Fibroblast of pulmonary artery (primary cell): Measurements from ENCODE around the gene VGLL4.

Experiments used
- DNase-seq: peaks from one replicate; pipeline ENCODE4 v3.0.0-alpha.2; 2010; ENCODE audit warnings: low read depth
- H3K4me3 ChIP-seq: replicated peaks from 2 replicates; pipeline ENCODE4 v1.5.1; 2011; ENCODE audit warnings: low read depth, mild to moderate bottlenecking, control low read depth, low read length, moderate library complexity
- CTCF ChIP-seq: IDR thresholded peaks from 2 replicates; pipeline ENCODE4 v1.5.1; 2011; ENCODE audit warnings: mild to moderate bottlenecking, control low read depth, low read length, inconsistent platforms; ENCODE audit errors: missing control alignments

VGLL4 gene

GRCh38 chr3:11570789-11571495, 72.8 kb downstream of the VGLL4 start:
- DNase-seq: peak; percentile 48
- no peak overlapping the region for H3K4me3 ChIP-seq
- TF ChIP-seq CTCF: no peak

GRCh38 chr3:11570251-11570650, 73.5 kb downstream of the VGLL4 start:
- TF ChIP-seq CTCF: no peak
- no peak for DNase-seq
- no peak overlapping the region for H3K4me3 ChIP-seq

GRCh38 chr3:11569156-11569741, 74.5 kb downstream of the VGLL4 start:
- TF ChIP-seq CTCF: no peak
- DNase-seq: no peak
- no peak overlapping the region for H3K4me3 ChIP-seq

GRCh38 chr3:11568503-11569155, 75.1 kb downstream of the VGLL4 start:
- peak; percentile 92 for DNase-seq
- peak overlapping the region; percentile 45 for H3K4me3 ChIP-seq
- no peak for TF ChIP-seq CTCF

GRCh38 chr3:11567516-11568467, 75.9 kb downstream of the VGLL4 start:
- no peak for TF ChIP-seq CTCF
- peak; percentile 82 for DNase-seq
- peak overlapping the region; percentile 45 for H3K4me3 ChIP-seq

- no peak for DNase-seq
- TF ChIP-seq CTCF: no peak
- no peak overlapping the region for H3K4me3 ChIP-seq
These were observed 76.8 kb downstream of the VGLL4 start for GRCh38 chr3:11566916-11567315.
